ENCODE data around the gene CPNE6. TPM values are rescaled to one million over a fixed set of nuclear protein-coding genes. Genes with fewer than 3 reads are reported as not detected.

CPNE6 gene
- total and polyA plus RNA-seq, 9 donors, result 0.23 to 0.33 TPM; not detected in 7

- 86% methylated on average over 5 of the region's 10 CpGs for WGBS (ENCODE audit: insufficient coverage)
Measured at GRCh38 chr14:24068711-24069410, 2.5 kb upstream of the CPNE6 start.

GRCh38 chr14:24069411-24069735 lies 2.0 kb upstream of the CPNE6 start:
- Histone ChIP-seq H3K27me3 (ENCODE audit: control insufficient read depth, insufficient read depth, low read length) (peaks cover 21% of the 10 kb centered on the region), H3K4me3 (ENCODE audit: low read length) (no peak overlapping the region), H3K36me3 (ENCODE audit: control insufficient read depth, insufficient read depth, low read length) (no peaks in the 10 kb centered on the region), H3K27ac (ENCODE audit: low read length) (no peak overlapping the region), H3K9me3 (replicated peaks; ENCODE audit: control insufficient read depth, low read depth, low read length) (no peaks in the 10 kb centered on the region), H3K4me1 (ENCODE audit: control insufficient read depth, insufficient read depth, low read length) (no peaks in the 10 kb centered on the region)
- no peak for DNase-seq
- no CpG with 5 or more reads among the region's 6 CpGs for whole genome bisulfite sequencing (ENCODE audit: insufficient coverage)

More at GRCh38 chr14:24068711-24069410, 2.5 kb upstream of the CPNE6 start:
- no peak for DNase-seq
- Histone ChIP-seq H3K9me3 (replicated peaks; ENCODE audit: control insufficient read depth, low read depth, low read length) (no peaks in the 10 kb centered on the region), H3K27me3 (ENCODE audit: control insufficient read depth, insufficient read depth, low read length) (peaks cover 17% of the 10 kb centered on the region), H3K4me1 (ENCODE audit: control insufficient read depth, insufficient read depth, low read length) (no peaks in the 10 kb centered on the region), H3K4me3 (ENCODE audit: low read length) (no peak overlapping the region), H3K36me3 (ENCODE audit: control insufficient read depth, insufficient read depth, low read length) (no peaks in the 10 kb centered on the region), H3K27ac (ENCODE audit: low read length) (no peak overlapping the region)

- 69% methylated on average over 6 of the region's 10 CpGs for WGBS (ENCODE audit: insufficient coverage)
- H3K4me3 ChIP-seq (ENCODE audit: low read length), result no peak overlapping the region
- no peak overlapping the region for H3K27ac ChIP-seq (ENCODE audit: low read length)
- no peaks in the 10 kb centered on the region for H3K4me1 ChIP-seq (ENCODE audit: control insufficient read depth, insufficient read depth, low read length)
- H3K36me3 ChIP-seq (ENCODE audit: control insufficient read depth, insufficient read depth, low read length), result no peaks in the 10 kb centered on the region
- H3K27me3 ChIP-seq (ENCODE audit: control insufficient read depth, insufficient read depth, low read length), result peaks cover 21% of the 10 kb centered on the region
- H3K9me3 ChIP-seq (replicated peaks; ENCODE audit: control insufficient read depth, low read depth, low read length), result no peaks in the 10 kb centered on the region
- DNase-seq, result no peak
Measured at GRCh38 chr14:24070285-24071143, 848 bp upstream of the CPNE6 start.

- Histone ChIP-seq H3K27me3 (ENCODE audit: control insufficient read depth, insufficient read depth, low read length) (peaks cover 21% of the 10 kb centered on the region), H3K4me1 (ENCODE audit: control insufficient read depth, insufficient read depth, low read length) (no peaks in the 10 kb centered on the region), H3K4me3 (ENCODE audit: low read length) (no peak overlapping the region), H3K9me3 (replicated peaks; ENCODE audit: control insufficient read depth, low read depth, low read length) (no peaks in the 10 kb centered on the region), H3K27ac (ENCODE audit: low read length) (no peak overlapping the region), H3K36me3 (ENCODE audit: control insufficient read depth, insufficient read depth, low read length) (no peaks in the 10 kb centered on the region)
- WGBS (ENCODE audit: insufficient coverage), result 69% methylated on average over 12 of the region's 12 CpGs
- no peak for DNase-seq
Measured at GRCh38 chr14:24071836-24072430, 571 bp downstream of the CPNE6 start.

GRCh38 chr14:24072436-24072835 lies 1.1 kb downstream of the CPNE6 start:
- H3K36me3 ChIP-seq (ENCODE audit: control insufficient read depth, insufficient read depth, low read length), result no peaks in the 10 kb centered on the region
- 74% methylated on average over 3 of the region's 7 CpGs for WGBS (ENCODE audit: insufficient coverage)
- H3K27me3 ChIP-seq (ENCODE audit: control insufficient read depth, insufficient read depth, low read length), result peaks cover 24% of the 10 kb centered on the region
- DNase-seq, result no peak
- H3K9me3 ChIP-seq (replicated peaks; ENCODE audit: control insufficient read depth, low read depth, low read length), result no peaks in the 10 kb centered on the region
- H3K4me1 ChIP-seq (ENCODE audit: control insufficient read depth, insufficient read depth, low read length), result no peaks in the 10 kb centered on the region
- no peak overlapping the region for H3K27ac ChIP-seq (ENCODE audit: low read length)
- no peak overlapping the region for H3K4me3 ChIP-seq (ENCODE audit: low read length)

- no peak for DNase-seq
- Histone ChIP-seq H3K4me1 (ENCODE audit: control insufficient read depth, insufficient read depth, low read length) (no peaks in the 10 kb centered on the region), H3K27ac (ENCODE audit: low read length) (no peak overlapping the region), H3K4me3 (ENCODE audit: low read length) (no peak overlapping the region), H3K27me3 (ENCODE audit: control insufficient read depth, insufficient read depth, low read length) (peaks cover 27% of the 10 kb centered on the region), H3K36me3 (ENCODE audit: control insufficient read depth, insufficient read depth, low read length) (no peaks in the 10 kb centered on the region), H3K9me3 (replicated peaks; ENCODE audit: control insufficient read depth, low read depth, low read length) (no peaks in the 10 kb centered on the region)
- 82% methylated on average over 19 of the region's 26 CpGs for WGBS (ENCODE audit: insufficient coverage)
Measured at GRCh38 chr14:24072881-24073877, 1.8 kb downstream of the CPNE6 start.

GRCh38 chr14:24074625-24075484 lies 3.5 kb downstream of the CPNE6 start:
- WGBS (ENCODE audit: insufficient coverage), result 75% methylated on average over 8 of the region's 11 CpGs
- Histone ChIP-seq H3K36me3 (ENCODE audit: control insufficient read depth, insufficient read depth, low read length) (no peaks in the 10 kb centered on the region), H3K27me3 (ENCODE audit: control insufficient read depth, insufficient read depth, low read length) (peaks cover 34% of the 10 kb centered on the region), H3K9me3 (replicated peaks; ENCODE audit: control insufficient read depth, low read depth, low read length) (no peaks in the 10 kb centered on the region), H3K4me3 (ENCODE audit: low read length) (no peak overlapping the region), H3K4me1 (ENCODE audit: control insufficient read depth, insufficient read depth, low read length) (no peaks in the 10 kb centered on the region), H3K27ac (ENCODE audit: low read length) (no peak overlapping the region)
- no peak for DNase-seq

GRCh38 chr14:24075485-24076301 lies 4.3 kb downstream of the CPNE6 start:
- peaks cover 37% of the 10 kb centered on the region for H3K27me3 ChIP-seq (ENCODE audit: control insufficient read depth, insufficient read depth, low read length)
- no peak overlapping the region for H3K4me3 ChIP-seq (ENCODE audit: low read length)
- 90% methylated on average over 4 of the region's 11 CpGs for WGBS (ENCODE audit: insufficient coverage)
- no peak overlapping the region for H3K27ac ChIP-seq (ENCODE audit: low read length)
- no peak for DNase-seq
- H3K9me3 ChIP-seq (replicated peaks; ENCODE audit: control insufficient read depth, low read depth, low read length), result no peaks in the 10 kb centered on the region
- H3K4me1 ChIP-seq (ENCODE audit: control insufficient read depth, insufficient read depth, low read length), result peaks cover under 1% of the 10 kb centered on the region
- H3K36me3 ChIP-seq (ENCODE audit: control insufficient read depth, insufficient read depth, low read length), result no peaks in the 10 kb centered on the region
